HepG2 (cell line): Measurements from ENCODE around the gene NGLY1.

ENCODE experiments used
- EP300 ChIP-seq, 3 experiments: sonication (generic) in 1 of 3; formaldehyde crosslinking in 1 of 3; IDR thresholded peaks; 2 replicates each; pipeline versions ENCODE4 v1.5.1 to v1.6.1; 2011 to 2020; ENCODE audit warnings: low read depth in 2 of 3, low read length in 2 of 3, borderline replicate concordance in 1 of 3, improper control_type of control experiment in 1 of 3, mild to moderate bottlenecking in 1 of 3, missing genetic modification reagents in 1 of 3, moderate library complexity in 1 of 3
- RFXAP ChIP-seq: sonication (generic); formaldehyde crosslinking; IDR thresholded peaks from 2 replicates; pipeline ENCODE4 v1.4.0; 2020; ENCODE audit warnings: missing genetic modification reagents, borderline replicate concordance
- TCF12 ChIP-seq, 2 experiments: fragments of 450-650 bp in 1 of 2; sonication (generic) in 1 of 2; formaldehyde crosslinking in 1 of 2; IDR thresholded peaks; 2 replicates each; pipeline versions ENCODE4 v1.6.1 to v1.8.0; 2017 to 2022; ENCODE audit warnings: antibody characterized with exemption in 1 of 2, mild to moderate bottlenecking in 1 of 2, missing genetic modification reagents in 1 of 2, moderate library complexity in 1 of 2
- ZMYM4 ChIP-seq: sonication (generic); formaldehyde crosslinking; IDR thresholded peaks from 2 replicates; pipeline ENCODE4 v1.8.1; 2023; ENCODE audit warnings: mild to moderate bottlenecking, missing genetic modification reagents
- ZNF280B ChIP-seq: sonication (generic); formaldehyde crosslinking; IDR thresholded peaks from 2 replicates; pipeline ENCODE4 v1.5.0; 2020; ENCODE audit warnings: missing genetic modification reagents, mild to moderate bottlenecking, borderline replicate concordance

DNA sequence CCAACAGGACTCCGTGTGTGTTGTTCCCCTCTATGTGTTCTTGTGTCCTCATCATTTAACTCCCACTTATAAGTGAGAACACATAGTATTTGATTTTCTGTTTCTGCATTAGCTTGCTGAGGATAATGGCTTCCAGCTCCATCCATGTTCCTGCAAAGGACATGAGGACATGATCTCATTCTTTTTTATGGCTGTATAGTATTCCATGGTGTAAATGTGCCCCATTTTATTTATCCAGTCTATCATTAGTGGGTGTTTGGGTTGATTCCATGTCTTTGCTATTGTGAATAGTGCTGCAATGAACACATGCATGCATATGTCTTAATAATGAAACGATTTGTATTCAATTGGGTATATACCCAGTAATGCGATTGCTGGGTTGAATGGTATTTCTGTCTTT lies 90.0 kb downstream of the NGLY1 start:
- TF ChIP-seq ZMYM4 (CRISPR knock-in tag): no peak
- TF ChIP-seq TCF12 (IDR thresholded peaks at IDR 0.05): no peak
- TF ChIP-seq TCF12 (CRISPR knock-in tag; IDR thresholded peaks at IDR 0.05): no peak
- no peak for TF ChIP-seq RFXAP (CRISPR knock-in tag)
- no peak for TF ChIP-seq ZNF280B
- no peak for TF ChIP-seq EP300 (IDR thresholded peaks at IDR 0.05; ENCODE audit: low read depth in 2 of 2, low read length in 2 of 2)
- no peak for TF ChIP-seq EP300 (CRISPR knock-in tag; IDR thresholded peaks at IDR 0.05; ENCODE audit: borderline replicate concordance)
